Measurements from ENCODE around the gene PDE3A. TPM values are rescaled to one million over a fixed set of nuclear protein-coding genes. Genes with fewer than 3 reads are reported as not detected.

Gene PDE3A
- total and polyA plus RNA-seq, 2 experiments from 2014 or later = 1.8 to 2.7 TPM

DNA sequence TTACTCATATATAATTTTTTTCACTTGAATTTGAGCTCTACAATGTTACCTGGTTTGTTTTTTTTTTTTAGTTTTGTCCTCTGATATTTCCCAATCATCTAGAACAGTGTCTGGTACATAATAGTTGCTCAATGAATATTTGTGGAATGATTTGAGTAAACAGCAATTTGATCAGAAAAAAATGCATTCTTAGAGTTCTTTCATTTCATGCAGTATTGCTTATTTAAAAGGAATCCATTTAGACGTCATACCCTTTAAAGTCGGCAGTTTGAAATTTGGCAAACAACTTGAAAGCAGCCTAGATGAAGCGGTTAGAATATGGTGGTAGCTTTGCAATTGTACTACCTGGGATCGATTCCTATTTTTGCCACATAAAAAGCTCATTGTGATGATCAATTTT, 140.0 kb downstream of the PDE3A start:
- Histone ChIP-seq H3K27ac (no peak overlapping the region), H3K36me3 (no peaks in the 10 kb centered on the region), H3K9me3 (ENCODE audit: low read depth) (no peaks in the 10 kb centered on the region), H3K4me3 (no peak overlapping the region), H3K4me1 (ENCODE audit: low read depth) (peaks cover 6% of the 10 kb centered on the region), H3K27me3 (no peaks in the 10 kb centered on the region)
- peak in 1 of 2 donors; percentile 70 for DNase-seq (ENCODE audit: low read depth in 1 of 2, low spot score in 1 of 2)
- TF ChIP-seq, protein P1, sequence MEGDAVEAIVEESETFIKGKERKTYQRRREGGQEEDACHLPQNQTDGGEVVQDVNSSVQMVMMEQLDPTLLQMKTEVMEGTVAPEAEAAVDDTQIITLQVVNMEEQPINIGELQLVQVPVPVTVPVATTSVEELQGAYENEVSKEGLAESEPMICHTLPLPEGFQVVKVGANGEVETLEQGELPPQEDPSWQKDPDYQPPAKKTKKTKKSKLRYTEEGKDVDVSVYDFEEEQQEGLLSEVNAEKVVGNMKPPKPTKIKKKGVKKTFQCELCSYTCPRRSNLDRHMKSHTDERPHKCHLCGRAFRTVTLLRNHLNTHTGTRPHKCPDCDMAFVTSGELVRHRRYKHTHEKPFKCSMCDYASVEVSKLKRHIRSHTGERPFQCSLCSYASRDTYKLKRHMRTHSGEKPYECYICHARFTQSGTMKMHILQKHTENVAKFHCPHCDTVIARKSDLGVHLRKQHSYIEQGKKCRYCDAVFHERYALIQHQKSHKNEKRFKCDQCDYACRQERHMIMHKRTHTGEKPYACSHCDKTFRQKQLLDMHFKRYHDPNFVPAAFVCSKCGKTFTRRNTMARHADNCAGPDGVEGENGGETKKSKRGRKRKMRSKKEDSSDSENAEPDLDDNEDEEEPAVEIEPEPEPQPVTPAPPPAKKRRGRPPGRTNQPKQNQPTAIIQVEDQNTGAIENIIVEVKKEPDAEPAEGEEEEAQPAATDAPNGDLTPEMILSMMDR (IDR thresholded peaks at IDR 0.05; ENCODE audit: low read depth, low read length) = no peak

DNA sequence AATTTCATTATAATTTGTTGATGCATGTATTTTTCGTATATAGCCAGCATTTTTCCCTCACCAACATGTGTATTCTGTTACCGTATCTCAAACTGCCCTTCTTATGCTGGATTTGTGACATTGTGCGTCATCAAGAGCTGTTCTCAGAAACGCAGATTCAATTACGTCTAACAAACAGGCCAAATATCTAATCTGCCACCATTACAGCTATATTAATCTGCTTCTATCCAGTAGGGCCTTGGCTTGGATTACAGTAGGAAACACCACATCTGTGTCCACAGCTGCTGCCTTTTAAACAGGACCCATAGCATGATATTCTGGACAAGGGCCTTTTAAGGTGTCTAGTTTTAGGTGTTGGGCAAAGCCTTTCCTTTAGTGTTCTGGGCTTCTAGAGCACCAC, 140.6 kb downstream of the PDE3A start:
- Histone ChIP-seq H3K4me1 (ENCODE audit: low read depth) (peaks cover 6% of the 10 kb centered on the region), H3K4me3 (no peak overlapping the region), H3K27me3 (no peaks in the 10 kb centered on the region), H3K9me3 (ENCODE audit: low read depth) (no peaks in the 10 kb centered on the region), H3K27ac (no peak overlapping the region), H3K36me3 (no peaks in the 10 kb centered on the region)
- TF ChIP-seq, protein P1 (IDR thresholded peaks at IDR 0.05; ENCODE audit: low read depth, low read length) = no peak
- peak in 1 of 2 donors; percentile 74 for DNase-seq (ENCODE audit: low read depth in 1 of 2, low spot score in 1 of 2)

DNA sequence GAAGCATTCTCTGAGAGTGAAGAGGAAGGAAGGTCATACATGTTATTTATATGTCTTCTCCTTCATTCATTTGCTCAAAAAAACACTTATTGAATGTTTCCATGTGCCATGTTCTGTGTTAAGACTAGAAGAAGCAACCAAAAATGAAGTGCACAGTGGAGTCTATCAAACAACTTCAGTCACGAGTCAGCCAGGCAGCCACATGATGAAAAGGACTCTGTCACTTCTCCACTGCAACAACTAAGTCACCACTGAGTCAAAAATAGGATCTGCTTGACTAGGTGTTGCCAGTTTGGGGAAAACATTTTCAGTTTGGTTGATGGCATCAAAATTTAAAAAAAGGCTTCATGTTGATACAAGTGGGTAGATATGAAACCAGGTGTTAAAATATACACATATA, 142.5 kb downstream of the PDE3A start:
- Histone ChIP-seq H3K27me3 (no peaks in the 10 kb centered on the region), H3K4me3 (no peak overlapping the region), H3K27ac (no peak overlapping the region), H3K36me3 (no peaks in the 10 kb centered on the region), H3K4me1 (ENCODE audit: low read depth) (peaks cover 6% of the 10 kb centered on the region), H3K9me3 (ENCODE audit: low read depth) (no peaks in the 10 kb centered on the region)
- no peak for DNase-seq (ENCODE audit: low read depth in 1 of 2, low spot score in 1 of 2)
- TF ChIP-seq, protein P1 (IDR thresholded peaks at IDR 0.05; ENCODE audit: low read depth, low read length) = no peak

DNA sequence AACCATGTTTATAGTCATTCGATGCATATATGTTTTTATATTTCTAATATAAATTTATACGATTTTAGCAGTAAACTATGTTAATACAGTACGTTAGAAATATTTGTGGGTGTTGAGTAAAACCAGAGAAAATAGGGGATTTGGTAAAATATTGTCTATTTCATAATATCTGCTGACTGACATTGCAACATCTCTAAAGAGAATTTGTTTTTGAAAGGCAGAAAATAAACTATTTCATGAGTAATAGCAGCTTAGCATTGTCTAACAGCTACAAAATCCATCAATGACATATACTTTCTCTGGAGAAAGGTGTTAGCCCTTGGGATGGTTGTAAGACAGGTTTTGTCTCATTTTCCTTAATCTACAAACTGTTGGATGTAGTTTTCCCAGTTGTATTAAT, 144.9 kb downstream of the PDE3A start:
- TF ChIP-seq, protein P1 (IDR thresholded peaks at IDR 0.05; ENCODE audit: low read depth, low read length) = no peak

DNA sequence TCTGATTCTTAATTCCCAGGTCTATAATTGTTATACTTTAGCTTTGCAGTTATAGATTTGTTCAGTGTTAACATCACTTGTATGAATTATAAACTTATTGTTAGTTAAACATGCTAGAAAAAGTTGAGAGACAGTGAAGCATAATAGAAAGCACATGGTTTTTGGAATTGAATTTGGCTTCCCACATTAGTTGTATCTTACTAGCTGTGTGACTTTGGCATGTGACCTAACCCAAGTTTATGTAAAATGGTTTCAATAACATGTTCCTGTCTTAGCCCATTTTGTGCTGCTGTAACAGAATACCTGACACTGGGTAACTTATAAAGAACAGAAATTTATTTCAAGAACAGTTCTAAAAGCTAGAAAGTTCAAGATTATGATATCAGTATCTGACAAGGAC, 146.3 kb downstream of the PDE3A start:
- H3K4me1 ChIP-seq (ENCODE audit: low read depth) = peaks cover 6% of the 10 kb centered on the region
- no peak overlapping the region for H3K4me3 ChIP-seq
- no peak overlapping the region for H3K27ac ChIP-seq
- no peaks in the 10 kb centered on the region for H3K36me3 ChIP-seq
- H3K27me3 ChIP-seq = no peaks in the 10 kb centered on the region
- H3K9me3 ChIP-seq (ENCODE audit: low read depth) = no peaks in the 10 kb centered on the region
- TF ChIP-seq, protein P1 (IDR thresholded peaks at IDR 0.05; ENCODE audit: low read depth, low read length) = no peak
- no peak for DNase-seq (ENCODE audit: low read depth in 1 of 2, low spot score in 1 of 2)

More for the DNA sequence above, 144.9 kb downstream of the PDE3A start:
- no peaks in the 10 kb centered on the region for H3K27me3 ChIP-seq
- H3K4me3 ChIP-seq = no peak overlapping the region
- H3K27ac ChIP-seq = no peak overlapping the region
- no peaks in the 10 kb centered on the region for H3K9me3 ChIP-seq (ENCODE audit: low read depth)
- peaks cover 6% of the 10 kb centered on the region for H3K4me1 ChIP-seq (ENCODE audit: low read depth)
- no peak for DNase-seq (ENCODE audit: low read depth in 1 of 2, low spot score in 1 of 2)
- no peaks in the 10 kb centered on the region for H3K36me3 ChIP-seq

DNA sequence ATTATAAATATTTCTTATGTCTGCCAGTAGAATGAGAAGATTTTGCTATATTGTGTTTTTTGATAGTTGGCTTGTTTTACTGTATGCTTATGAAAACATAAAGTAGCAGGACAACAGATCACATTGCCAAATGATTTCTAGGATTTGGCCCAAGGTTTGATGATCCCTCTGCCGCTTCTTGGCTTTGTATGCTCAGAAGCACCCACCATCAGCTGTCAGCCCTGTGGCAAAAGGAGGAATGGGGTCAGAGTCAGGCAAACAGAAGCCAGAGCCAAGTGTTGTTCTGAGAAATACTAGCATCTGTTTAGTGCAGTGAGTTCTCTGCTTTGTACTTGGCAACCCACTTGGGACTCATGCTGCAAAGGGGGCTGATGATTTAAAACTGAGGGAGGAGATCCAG, 152.2 kb downstream of the PDE3A start:
- Histone ChIP-seq H3K4me3 (no peak overlapping the region), H3K9me3 (ENCODE audit: low read depth) (no peaks in the 10 kb centered on the region), H3K27me3 (no peaks in the 10 kb centered on the region), H3K36me3 (no peaks in the 10 kb centered on the region), H3K27ac (no peak overlapping the region), H3K4me1 (ENCODE audit: low read depth) (no peaks in the 10 kb centered on the region)
- no peak for DNase-seq (ENCODE audit: low read depth in 1 of 2, low spot score in 1 of 2)
- TF ChIP-seq, protein P1 (IDR thresholded peaks at IDR 0.05; ENCODE audit: low read depth, low read length) = no peak

Measured in cardiac muscle cell (in vitro differentiated cells and primary cell).